Measurements from ENCODE around the gene B3GAT3.
"Not testable (repeated sequence)": the region's sequence is repeated elsewhere in the genome, so short reads cannot be mapped to it uniquely, and the experiment has no call there.

Gene B3GAT3

DNA sequence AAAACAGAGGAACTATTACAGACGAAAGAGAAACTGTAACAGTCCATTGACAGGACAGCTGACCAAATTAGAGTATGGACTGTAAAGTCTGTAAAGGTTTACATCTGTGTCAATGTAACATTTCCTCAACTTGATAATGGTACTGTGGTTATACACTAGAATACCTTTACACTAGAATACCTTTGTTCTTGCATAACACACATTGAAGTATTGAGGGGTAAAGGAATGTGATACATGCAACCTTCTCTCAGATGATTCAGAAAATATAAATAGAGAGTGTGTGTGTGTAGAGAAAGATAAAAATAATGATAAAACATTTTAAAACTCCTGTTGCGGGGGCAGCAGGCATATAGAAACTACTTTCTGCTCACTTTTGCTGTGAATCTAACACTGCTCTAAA, 42.5 kb downstream of the B3GAT3 start:
- no peak for DNase-seq (ENCODE audit: low read depth, low spot score)

DNA sequence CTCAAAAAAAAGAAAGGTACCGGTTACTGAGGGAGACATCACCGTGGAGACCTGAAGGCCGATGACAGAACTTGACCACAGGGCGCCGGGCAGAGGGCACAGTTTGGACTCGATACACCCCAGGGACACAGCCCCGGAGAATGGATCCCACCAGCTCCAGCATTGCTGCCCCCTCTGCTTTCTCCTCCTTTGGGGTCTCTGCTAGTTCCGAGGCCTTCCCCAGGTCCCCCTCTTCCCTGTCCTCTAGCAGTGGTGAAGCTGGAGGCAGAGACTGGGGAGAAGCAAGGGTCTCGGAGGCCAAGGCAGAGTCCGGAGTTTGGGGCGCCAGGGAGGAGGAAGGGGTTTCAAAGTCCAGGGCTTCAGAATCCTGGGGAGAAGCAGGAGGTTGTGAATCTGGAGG, 43.2 kb downstream of the B3GAT3 start:
- no peak for DNase-seq (ENCODE audit: low read depth, low spot score)

DNA sequence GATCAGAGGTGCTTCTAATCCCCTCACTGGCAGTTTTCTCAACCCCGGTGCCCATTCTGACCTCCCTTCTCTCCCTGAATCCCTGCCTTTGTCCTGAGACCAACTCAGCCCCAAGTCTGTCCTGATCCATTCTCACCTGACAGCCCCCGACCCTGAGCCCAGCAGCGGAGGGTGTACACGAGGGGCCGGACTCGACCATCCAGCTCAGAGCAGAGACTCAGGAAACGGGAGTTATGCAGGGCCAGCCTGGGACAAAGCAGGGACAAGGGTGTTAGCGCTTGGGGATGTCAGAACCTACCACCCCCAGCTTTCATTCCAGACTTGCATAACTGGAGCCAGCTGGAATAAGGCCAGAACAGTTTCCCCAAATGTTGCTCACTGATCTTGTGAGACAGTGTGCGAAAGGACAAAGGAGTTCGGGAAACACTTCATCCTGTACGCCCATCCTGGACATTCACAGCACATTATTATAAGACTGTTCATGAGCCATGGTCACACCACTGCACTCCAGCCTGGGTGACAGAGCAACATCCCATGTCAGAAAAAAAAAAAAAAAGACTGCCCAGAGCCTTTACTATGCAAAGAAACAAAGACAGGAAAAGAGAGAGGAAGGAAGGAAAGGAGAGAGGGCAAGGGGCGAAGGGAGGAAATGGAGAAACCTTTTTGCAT, 44.6 kb downstream of the B3GAT3 start:
- DNase-seq (ENCODE audit: low read depth, low spot score) = no peak

DNA sequence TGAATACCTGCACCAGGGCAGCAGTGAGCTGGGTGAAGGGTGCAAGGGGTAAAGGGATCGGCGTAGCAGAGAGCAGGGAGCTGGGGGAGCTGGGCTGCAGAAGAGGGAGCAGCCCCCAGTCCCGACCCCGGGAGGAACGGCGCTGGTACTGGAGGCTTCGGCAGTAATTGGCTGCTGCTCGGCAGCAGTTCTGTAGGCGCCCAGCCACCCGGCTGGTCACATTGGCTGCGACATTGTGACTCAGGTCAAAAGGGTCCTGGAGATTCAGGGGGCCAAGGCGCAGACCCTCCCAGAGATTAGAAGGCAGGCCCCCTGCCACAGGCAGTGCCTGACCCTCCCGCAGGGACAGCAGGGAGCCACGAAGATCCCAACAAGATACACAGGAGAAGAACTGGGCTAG, 45.9 kb downstream of the B3GAT3 start:
- no peak for DNase-seq (ENCODE audit: low read depth, low spot score)

DNA sequence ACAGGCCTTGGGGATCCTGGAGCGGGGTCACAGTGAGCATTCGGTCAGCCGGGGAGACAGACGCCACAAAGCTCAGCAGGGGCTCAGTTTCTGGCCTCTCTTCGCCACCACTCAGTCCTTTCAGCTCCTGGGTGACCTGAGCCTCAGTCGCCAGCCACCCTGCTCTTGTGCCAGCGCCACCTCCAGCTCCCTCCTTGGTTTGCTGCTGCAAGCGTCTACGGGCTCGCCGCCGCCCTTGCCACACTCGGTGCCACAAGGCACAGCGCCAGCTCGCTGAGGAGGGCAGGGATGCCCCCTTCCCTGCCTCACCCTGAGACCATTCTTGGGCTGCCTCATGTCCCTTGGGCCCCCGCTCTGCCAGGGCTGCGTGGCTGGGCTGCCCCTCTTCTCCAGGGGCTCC, 46.6 kb downstream of the B3GAT3 start:
- no peak for DNase-seq (ENCODE audit: low read depth, low spot score)

DNA sequence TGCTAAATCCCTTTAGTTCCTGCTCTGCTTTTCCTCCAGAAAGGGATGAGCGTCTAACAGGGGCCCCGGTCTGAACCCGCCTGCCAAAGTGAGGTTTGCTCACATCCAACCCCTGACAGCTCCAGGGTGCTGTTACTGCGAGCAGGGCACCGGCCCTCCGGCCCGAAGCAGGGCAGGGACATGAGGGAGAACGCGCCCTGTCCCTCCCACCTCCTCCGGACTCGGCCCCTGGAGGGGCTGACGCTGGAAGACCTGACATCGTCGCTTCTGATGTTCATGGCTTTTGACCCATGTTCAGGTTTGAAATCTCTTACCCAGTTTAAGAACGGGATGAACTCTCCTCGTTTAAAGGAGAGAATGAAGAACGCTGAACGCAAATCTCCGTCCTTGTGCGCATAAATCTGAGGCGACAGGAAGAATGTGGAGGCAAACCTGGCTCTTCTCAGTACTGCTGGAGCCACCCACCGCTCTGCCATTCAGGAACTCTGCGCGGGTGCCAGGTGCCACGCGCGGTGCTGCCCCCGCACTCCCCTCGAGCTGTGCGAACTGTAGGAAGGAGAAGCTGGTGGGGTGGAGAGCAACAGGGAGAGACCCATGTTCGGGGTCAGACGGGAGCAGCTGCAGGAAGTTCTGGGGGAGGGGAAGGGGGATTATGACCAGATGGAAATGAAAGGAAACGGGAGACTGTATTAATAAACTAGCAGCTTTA, 47.3 kb downstream of the B3GAT3 start:
- no peak for DNase-seq (ENCODE audit: low read depth, low spot score)

- DNase-seq (ENCODE audit: low read depth, low spot score) = peak; percentile 100
These were observed 48.0 kb downstream of the B3GAT3 start, which contains the start of gene EEF1G for GRCh38 chr11:62573592-62574362. EEF1G (minus strand) TSS chr11:62573891; CDS start chr11:62573842, 49 bp downstream.

DNA sequence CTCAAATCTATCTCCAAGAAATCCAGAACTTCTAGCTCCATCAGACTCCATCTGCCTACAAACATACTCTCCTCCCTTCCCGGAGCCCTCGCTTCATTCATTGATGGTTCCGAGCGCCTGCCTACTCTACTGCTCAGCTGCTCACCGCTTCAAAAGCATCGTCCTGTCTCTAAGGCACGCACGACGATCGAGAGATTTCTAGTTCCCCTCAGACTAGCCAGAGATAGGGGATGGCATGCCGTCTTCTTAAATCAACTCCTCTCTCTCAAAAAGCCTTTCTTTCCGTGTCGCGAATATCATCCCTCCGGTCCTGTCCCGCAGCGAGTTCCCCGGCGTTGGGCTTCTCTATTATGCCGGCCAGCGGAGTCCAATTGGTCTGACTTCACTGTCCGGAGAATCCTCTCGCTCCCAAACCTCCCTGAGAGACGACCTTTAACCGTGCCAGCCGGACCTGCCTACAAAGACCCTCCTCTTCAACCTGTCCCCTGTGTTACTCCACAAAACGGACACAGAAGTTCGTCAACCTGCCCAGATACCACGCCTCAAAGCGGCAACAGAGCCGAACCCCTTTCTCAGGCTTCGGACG, 48.7 kb downstream of the B3GAT3 start:
- DNase-seq (ENCODE audit: low read depth, low spot score) = no peak

GRCh38 chr11:62572431-62572830, 49.4 kb downstream of the B3GAT3 start:
- no peak for DNase-seq (ENCODE audit: low read depth, low spot score)

DNA sequence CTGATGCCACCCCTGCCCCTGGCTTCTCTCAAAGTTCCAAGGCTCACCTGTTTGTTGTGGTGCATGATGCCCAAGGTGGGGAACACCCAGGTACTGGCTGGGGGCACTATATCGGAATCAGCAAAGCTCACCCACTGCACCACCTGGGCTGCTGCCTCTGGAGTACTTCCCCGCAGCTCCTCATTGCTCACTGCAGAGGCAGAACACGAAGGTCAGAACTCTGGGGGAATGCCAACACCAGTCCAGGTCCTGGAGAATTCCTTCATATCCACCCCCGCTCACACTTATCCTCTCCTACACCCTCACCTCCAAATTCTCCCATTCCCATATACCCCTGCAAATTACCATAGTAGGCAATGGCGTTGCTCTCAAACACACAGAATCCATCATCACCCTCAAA, 50.3 kb downstream of the B3GAT3 start:
- not testable (repeated sequence) for DNase-seq (ENCODE audit: low read depth, low spot score)

DNA sequence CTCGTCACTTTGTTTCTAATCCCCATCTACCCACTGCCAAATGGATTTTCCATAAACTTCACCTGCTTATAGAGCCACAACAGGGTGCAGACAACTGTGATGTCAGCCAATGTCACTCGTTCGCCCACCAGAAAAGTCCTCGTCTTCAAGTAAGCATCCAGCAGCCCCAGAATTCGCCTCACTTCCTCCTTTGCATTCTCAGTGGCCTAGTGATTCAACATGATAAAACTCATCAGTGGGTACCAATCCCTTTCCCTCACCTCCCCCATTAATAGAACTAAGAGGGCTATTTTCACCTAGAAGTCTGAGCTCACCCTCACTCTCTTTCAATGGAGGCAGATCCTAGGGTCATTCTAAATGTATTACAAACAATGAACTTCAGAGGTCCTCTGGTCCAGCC, 50.9 kb downstream of the B3GAT3 start:
- DNase-seq (ENCODE audit: low read depth, low spot score) = not testable (repeated sequence)

DNA sequence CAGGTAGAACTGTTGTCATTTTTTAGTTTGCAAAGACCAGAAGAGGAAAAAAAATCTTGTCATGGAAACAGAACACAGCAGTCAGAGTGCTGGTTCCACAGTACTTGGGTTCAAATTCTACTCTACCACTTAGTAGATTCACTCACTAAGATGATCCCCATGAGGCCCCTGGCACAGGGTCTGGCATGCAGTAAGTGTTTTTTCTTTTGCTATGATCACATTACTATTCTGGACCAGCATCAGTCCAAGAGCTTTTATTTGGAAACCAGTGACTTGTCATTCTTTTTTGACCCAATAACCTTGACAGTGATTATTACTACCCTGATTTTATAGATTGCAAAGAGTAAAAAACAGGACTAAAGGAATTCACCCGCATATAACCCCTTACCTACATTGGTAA, 52.2 kb downstream of the B3GAT3 start:
- no peak for DNase-seq (ENCODE audit: low read depth, low spot score)

GRCh38 chr11:62567018-62567633, 54.7 kb downstream of the B3GAT3 start:
- no peak for DNase-seq (ENCODE audit: low read depth, low spot score)

DNA sequence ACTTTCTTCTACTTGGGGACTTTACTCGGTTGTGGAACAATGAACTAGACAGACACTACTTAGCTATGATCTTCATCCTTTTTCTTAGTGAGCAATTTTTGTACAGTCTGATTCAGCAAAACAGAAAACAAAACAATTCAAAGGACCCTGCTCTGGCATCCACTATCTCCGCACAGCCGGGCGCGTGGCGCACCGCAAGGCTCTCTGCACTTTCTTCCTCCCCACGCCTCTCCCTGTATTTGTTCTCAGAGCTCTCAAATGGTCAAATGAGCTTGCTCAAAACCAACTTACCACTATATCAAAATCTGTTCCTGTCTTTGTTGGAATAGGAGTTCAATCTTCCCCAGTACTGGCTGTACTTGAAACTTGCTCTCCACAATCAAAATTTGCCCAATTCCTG, 55.5 kb downstream of the B3GAT3 start:
- DNase-seq (ENCODE audit: low read depth, low spot score) = no peak

Data from iPS DF 19.7 (cell line).